Hematopoietic multipotent progenitor cell treated with erythropoietin and hydrocortisone succinate and interleukin-3 and kit ligand, for 4 days (in vitro differentiated cells): ENCODE measurements around the gene NAP1L5.

Experiments used
- DNase-seq: peaks from one replicate; pipeline ENCODE4 v3.0.0-alpha.2; 2015

Gene NAP1L5, protein sequence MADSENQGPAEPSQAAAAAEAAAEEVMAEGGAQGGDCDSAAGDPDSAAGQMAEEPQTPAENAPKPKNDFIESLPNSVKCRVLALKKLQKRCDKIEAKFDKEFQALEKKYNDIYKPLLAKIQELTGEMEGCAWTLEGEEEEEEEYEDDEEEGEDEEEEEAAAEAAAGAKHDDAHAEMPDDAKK

DNA sequence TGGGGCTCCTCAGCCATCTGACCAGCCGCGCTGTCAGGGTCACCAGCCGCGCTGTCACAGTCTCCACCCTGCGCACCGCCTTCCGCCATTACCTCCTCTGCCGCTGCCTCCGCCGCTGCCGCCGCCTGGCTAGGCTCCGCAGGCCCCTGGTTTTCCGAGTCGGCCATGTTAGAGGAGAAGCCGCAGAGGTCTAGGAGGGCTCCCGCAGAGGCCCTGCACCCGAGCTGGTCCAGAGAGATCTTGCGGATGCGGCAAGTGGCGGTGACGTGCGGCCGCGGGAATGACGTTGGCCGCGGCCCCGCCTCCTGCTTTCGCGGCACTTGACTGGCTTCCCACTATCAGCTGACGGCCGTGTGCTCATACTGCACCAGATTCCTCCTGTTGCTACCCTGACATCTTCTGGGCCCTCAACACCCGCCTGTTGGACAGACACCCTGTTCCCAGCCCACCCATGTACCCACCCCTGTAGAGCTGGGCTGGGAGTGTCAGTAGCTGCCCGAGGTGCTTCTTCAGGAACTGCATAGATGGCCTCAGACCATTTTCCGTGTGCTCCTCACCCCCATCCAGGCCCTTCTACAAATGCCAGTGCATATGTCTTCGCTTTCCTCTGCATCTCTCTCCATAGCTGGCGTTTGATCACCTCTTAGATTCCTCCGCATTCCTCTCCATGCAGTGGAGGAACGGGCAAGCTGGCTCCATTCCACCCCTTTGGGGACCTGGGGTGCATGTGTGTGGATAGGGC, at the start of gene NAP1L5:
Gene NAP1L5 (minus strand): TSS at position 242 of the 742 bp plus-strand sequence. CDS start 75 bp downstream, at position 167.
- peak; percentile 79 for DNase-seq

DNA sequence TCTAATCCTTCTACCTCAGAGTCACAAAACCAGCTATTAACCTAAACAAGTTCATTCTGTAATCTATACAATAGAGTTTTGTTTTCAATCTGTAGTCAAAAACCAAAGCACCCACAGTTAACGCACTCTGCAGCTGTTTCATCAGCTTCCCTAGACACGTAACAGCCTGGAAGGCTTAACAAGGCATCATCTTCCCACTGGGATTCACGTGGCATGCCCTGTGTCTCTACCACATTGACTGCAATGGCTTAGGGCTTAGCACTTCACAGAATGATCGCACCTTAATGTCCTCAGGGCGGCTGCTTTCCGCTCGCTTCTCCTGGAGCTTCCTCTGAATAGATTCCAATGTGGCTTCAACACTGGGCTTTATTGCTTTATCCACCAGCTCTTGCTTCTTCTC, 49.7 kb upstream of the NAP1L5 start:
- no peak for DNase-seq

DNA sequence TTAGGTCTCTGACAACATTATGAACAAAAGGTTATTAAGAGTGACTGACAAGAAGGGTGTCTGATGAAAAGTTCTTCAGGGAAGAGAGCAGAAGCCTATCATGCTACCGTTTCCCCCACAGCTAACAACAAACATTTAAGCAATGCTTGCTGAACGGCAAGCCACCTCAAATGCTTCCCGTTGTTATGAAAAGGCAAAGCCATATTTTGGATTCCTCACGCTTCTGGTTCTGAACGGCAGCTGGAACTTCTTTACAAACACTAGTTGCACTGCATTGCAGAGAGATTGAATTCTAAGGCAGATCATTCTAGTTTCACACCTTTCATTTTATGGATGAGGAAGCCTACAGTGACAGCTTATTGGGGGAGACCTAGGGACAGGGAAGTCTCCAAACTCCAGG, 48.6 kb upstream of the NAP1L5 start:
- no peak for DNase-seq

DNA sequence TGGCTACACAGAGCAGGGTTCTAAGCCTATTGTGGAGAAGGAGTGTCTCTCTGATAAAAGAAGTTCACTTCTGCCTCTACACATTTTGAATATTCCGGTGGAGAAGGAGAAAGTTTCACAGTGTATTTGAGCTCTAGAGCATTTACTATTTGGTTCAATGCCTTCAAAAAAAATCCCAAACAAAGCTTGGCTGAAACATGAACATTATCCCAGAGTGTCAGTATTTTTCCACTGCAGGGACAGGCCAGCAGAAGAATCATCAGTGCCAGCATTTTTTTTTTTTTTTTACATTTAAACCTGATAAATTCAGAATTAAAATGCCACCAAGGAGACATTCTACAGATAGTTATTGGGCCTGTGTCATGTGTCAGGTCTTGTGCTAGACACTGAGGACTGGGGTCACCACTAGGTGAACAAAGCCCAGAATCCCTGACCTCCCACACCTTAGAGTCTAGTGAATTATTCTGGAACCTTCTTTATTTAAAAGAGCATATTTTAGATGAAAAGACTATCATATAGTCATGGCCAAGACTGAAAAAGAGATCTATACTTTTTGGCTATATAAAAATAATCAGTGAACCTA, 48.0 kb upstream of the NAP1L5 start:
- no peak for DNase-seq

DNA sequence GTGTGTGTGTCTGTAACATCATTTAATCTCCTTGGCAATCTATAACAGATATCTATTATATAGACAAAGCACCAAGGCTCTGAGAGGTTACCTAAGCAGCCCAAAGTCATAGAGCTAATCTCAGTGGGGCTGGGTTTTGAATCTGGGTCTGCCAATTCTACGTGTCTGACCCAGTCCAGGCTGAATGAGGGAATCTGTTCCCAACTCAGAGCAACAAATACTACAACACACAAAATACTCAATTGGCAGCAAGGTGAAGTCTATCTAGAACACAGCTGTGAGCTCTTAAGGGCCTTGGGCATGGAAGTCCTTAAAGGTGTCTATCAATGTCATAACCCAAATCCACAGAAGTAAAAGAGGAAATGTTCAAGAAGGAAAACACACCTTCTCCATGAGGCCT, 47.5 kb upstream of the NAP1L5 start:
- DNase-seq = no peak

DNA sequence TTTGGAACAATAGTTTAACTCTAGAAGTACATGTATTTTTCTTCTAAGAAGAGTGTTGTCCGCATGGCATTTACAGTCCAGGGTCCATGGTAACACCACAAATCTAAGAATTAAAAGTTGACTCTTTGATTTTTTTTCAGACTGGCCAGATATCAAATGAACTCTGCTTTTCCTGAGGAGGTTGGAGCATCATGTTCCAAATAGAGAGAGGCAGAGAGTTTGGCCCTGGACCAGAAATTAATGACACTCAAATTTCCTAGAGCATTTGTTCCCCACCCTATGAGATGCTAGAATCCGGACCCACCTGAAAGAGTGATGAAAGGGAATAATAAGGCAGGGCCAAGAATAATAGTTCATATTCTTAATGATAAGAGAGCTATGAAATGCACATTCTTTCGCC, 47.0 kb upstream of the NAP1L5 start:
- no peak for DNase-seq

DNA sequence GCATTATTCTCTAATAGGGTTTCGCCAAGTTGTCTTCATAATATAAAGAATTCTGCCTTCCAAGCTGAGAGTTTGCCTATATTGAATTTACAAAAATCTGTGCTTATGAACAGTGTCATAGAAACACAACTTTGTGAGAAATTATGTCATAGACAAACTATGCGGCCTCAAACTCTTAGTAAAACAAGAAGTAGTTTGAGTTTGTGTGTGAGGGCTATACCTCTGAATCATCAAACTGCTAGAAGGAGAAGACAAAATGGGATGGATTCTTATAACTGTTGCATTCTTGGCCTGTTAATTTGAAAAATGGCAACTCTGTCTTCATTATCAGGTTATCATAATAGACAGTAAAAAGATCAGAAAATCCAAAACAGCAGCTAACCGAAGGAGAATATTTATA, 46.1 kb upstream of the NAP1L5 start:
- no peak for DNase-seq

DNA sequence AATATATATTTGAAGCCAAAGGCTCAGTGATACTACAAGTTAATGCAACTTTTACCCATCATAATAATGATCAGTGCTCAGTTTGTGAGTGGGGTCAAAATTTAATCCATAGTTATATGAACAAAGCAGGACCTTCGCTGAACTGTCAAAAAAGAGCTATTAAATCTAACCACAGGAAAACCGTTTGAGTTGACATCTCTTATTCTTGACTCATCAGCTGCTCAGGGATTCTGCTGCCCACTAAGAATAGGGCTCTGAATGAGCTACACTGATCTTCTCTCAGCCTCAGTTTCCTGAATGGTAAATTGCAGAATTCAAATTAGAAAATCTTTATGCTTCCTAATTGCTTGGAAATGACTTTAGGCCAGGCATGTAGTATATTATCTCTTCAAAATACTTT, 44.9 kb upstream of the NAP1L5 start:
- DNase-seq = no peak

DNA sequence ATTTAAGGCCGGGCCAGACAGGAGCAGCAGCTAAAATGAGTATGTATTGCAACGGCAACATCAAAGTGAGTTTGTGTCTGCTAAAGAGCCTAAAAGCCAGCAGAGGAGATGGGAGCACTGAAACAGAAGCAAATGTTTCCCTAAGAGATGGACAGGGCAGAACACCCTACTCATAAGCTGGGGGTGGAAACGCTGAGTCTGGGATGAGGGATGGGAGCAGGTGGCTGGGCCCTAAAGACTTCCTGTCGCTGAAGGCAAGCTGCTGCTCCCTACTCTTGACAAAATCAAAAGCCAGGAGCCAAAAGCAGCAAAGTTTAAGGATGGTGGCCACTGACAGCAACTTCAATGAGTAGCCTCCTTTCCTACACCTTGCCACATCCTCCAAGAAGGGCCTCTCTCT, 40.6 kb upstream of the NAP1L5 start:
- no peak for DNase-seq

DNA sequence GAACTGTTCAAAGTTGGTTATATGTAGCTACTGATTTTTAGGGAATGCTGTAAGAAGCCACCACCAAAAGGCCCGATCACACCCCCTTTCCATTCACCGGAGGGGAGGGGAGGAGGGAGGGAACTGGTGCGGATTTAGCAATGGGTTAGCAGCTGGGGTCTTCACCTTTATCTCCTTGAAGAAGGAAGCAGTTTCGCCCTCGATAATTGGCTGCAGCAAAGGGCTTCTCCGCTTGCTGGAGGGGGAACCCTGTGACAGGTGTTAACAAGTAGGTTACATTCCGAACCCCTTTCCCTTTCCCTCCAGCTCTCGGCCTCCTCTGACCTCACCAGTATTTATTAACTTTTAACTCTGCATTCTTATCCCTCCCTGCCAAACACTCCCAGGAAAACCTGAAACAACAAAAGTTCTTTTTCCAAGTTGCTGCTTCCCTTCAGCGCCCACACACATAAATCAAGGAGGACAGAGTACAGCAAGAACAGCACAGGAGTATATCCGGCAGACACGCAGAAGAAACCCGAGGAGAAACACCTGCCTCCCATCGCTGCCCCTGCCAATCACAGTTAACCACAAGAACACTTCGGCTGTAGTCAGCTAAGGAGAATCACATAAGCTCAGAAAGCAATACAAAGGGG, 39.8 kb upstream of the NAP1L5 start:
- DNase-seq = peak; percentile 36

DNA sequence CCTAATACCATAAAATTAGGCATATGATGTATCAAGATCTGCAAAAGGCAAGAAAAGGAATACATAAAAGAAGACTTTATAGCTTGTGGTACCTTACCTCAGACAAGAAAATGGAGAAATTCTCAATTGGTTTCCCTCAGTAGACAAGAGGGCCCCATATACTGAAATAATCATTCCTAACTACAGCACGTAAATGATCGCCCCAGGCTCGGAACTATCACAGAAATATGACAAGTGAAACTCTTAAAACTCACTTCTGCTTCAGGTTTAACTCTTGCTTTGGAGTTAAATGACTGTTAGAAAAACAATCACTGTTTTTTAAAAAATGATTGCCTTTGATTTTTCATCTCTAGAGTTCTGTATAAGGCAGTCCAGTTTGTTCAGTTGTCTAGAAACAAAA, 38.6 kb upstream of the NAP1L5 start:
- no peak for DNase-seq

DNA sequence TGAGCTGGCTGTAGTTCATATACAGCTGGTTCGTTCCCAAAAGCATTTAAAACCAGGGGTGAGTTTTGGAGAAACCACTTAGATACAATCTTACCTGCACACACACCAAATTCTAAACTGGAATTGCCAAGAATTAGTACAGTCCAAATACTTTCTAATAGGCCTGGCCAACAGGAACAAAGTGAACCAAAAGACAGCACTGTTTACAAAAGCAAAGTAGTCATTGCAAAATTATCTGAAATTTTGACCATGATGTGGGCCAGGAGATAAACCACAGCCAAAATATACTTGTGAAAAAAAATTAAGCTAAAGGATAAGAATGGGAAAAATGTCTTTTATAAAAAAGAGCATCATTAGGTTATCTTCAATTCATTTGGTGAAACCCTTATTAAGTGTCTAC, 37.9 kb upstream of the NAP1L5 start:
- DNase-seq = no peak

DNA sequence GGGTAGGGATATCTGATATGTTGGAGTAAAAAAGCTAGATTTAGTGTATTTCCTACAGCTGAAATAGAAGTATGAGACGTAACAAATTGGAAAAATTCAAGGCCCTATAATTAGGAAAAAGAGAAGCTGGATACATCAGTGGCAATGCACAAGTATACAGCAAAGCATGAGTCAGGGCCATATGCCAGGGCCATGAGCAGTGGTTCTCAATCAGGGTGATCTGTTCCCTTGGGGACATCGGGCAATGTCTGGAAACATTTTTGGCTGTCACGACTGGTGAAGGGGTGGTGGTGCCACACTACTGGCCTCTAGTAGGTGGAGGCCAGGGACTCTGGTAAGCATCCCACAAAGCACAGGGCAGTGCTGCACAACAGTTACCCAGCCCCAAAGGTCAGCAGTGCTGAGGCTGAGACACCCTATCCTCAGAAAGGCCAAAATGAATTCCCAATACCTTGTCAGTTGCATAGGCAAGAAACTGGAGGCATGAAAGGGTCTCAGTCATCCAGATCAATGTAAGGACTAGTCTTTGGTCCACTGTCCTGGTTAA, 36.8 kb upstream of the NAP1L5 start:
- DNase-seq = no peak

DNA sequence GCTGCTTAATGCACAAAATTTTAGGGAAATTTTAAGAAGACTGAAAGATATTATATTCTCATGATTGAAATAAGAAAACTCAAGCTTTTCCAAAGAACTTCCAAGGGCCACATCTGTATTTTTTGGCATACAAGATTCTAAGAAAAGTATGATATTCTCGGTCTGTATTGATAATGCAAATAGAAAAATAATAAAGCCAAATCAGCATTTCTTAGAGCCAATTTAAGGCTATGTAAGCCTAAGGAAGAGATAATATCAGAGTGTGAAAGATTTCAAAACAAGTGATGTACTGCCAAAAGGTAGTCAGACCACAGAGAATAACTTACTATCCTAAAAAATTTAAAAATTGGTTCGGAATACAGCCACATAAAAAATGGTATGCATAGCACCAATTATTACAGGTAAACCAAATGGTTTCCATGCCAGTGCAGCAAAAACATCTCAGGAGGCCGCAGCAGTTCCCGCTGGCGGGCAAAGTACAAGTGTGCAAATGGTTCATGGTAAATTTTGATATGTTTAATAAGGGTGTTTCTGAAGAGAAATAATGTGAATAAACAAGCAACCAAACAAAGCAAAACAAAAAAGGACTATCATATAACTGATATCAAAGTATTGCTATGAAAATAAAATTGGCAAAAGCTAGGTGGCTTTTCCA, 35.2 kb upstream of the NAP1L5 start:
- DNase-seq = no peak

DNA sequence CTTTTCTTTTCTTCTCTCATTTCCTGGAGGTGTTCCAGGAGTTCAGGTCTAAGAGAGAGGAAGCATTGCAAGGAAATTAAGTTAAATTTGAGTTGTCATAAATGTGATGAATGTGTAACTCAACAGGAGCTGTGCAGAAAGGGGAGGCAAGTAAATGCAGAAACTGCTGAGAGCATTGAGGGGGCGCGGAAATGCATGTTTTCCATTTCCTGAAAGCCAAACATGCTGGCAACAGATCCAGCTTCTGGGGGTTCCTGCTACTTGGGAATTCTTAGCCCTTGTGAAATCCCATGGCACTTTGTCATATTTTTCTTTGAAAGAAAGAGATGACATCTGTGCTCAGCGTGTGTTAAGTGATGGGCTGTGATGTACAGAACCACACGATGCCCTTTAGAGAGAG, 33.8 kb upstream of the NAP1L5 start:
- no peak for DNase-seq

DNA sequence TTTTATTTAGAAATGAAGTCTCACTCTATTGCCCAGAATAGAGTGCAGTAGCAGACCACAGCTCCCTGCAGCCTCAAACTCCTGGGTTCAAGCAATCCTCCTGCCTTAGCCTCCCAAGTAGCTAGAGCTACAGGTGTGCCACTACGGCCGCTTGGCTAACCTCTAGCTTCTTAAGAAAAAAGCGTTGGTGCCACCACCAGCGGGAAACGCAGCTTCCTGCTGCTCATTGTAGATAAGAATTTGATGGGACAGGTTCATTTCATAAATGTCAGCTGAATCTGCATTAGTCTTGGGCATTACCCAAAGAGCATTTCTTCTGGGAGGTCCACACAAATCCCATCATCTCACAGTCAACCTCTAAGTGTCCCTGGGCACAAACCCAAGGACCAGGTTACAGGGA, 33.2 kb upstream of the NAP1L5 start:
- DNase-seq = peak; percentile 73

DNA sequence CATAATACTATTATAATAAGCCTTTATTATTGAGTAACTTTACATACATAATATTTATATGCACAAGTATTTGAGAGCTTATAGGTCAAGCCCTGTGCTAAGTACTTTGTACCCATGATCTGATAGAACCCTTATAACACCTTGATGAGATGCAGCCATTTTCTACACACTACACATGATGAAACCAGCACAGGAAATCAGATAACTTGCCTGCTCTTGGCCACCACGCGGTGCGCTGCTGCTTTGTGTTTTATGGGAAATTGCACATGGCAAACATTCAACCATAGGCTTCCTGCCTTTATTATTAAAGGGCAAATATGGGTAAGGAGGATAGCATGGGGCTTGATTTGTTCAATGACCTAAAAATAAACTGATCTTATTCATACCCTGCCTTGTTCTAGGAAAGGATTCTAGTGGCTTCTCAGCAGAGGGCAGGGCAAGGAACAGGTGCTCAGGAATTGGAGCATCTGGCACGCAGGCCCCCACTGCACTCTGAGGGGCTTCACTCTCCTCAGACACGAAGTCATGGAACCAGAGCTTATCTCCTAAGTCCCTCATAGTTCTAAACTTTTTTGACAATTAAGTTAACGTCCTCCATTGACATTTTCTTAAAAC, 31.6 kb upstream of the NAP1L5 start:
- DNase-seq = peak; percentile 70

DNA sequence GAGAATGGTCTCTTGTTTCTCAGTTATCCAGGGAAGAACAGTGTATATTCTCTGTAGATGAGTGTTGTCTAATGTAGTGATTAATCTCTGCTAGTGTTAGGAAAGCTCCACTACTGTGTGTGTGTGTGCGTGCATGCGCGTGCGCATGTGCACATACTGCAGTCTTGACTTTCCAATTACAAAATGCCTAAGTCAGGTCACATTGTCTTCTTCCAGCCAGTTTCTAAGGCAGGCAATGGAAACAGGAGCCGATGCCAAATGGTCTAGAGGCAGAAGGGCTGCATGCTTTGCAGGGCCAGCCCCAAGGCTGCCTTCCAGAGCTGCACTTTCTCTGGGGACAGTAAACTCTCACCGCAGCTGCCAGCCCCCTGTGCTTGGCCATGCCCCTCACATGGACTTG, 30.5 kb upstream of the NAP1L5 start:
- DNase-seq = no peak

DNA sequence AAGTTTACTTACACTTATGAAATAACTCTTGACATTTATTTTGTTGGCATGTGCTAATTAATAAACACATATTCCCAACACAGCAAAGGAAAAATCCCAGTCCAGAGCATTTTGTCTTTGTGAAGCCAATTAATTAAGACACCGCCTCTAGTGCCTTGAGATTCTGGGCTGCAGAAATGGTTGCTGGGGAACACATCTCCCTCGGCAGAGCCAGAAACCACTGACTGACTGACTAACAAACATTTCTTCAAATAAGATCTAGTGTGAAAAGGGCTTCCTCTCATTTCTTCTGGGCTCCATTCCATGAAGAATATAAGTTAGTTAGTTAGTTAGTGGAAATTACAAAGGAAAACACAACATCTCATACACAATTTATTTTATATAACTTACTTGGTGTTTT, 28.4 kb upstream of the NAP1L5 start:
- DNase-seq = no peak

DNA sequence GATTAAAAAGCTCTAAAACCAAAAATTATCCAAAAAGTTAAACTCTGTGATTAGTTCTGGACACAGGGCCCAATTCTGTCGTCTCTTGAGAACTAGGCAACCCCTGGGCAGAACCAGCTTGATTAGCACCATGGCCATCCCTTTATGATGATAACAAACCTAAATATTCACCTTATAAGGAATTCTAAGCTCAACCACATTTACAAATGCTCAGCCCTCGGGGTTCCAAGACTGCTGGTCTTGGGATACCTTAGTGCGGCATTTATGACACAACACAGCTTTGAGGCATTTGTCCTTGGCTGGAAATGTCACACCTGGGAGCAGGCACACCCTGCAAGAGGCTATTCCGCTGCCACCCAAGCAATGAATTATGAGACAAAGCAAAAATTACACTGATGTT, 27.5 kb upstream of the NAP1L5 start:
- DNase-seq = no peak

DNA sequence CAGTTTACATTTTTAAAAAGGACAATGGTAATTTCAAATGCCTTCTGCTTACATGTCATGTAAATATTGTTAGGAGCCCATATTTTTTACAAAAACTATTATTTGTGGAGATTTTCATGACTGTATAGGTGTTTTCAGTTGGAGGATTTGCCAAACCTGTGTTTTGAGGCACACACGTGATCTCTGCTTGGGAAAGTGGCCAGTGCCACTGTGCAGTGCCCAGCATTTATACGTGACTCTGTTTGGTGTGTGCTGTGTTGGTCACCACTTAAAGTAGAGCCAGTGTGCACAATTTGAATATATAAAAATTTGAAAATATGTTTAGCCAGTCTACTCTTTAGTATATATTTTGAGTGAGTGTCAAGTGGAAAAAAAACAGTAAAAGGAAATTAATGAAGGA, 26.8 kb upstream of the NAP1L5 start:
- DNase-seq = no peak

DNA sequence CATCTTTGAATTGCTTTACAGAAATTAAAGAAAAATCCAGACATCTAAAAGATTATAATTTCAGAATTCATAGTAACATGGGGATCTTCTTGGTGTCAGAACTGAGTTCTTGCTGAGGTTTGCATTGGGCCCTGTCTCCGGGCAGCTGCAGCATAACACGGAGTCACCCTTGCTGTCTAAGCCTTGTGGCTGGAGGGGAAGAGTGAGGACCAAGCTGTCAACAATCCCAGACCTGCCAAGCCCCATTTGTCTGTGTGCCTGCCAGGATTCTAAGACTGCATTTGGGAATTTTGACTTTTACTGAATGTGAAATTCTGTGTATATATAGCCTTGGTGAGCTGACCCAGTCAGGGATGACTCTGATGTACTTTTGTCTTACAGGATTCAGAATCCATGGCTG, 25.2 kb upstream of the NAP1L5 start:
- DNase-seq = no peak

DNA sequence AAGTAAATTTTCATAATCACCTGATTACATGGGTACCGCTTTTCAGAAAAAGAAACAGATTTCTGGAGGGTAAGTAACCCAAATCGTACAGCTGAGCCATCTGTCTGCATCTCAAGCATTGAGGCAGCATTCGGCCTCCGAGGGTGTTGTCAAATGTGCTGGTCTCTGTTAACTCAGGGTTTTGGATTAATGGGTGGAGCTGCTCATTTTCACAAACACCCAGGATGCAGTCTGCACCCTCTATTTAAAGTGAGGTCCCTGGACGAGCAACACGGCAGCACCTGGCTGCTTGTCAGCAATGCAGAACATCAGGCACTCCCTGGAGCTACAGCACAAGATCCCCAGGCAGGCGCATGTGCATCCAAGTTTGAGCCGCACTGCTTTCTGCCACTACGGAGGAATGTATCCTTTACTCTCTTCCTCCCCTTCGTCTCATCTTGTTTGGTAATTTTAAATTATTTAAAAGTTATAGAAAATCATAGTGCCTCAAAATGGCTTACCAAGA, 24.7 kb upstream of the NAP1L5 start:
- no peak for DNase-seq
